Skin of body (tissue), 2 donors: ENCODE data around the gene TMEM119. TPM values are rescaled to one million over a fixed set of nuclear protein-coding genes. Genes with fewer than 3 reads are reported as not detected.
A peak's percentile ranks its signal among the peaks of the same experiment; 100 is the strongest.
"Not testable (repeated sequence)": the region's sequence is repeated elsewhere in the genome, so short reads cannot be mapped to it uniquely, and the experiment has no call there.

Experiments
- DNase-seq: peaks from one replicate; lab custom pipeline; 2025; lab: John Stamatoyannopoulos, UW
- total RNA-seq: library from RNA; depleted of rRNA; stranded (reverse); fragments of >200 nt; gene quantifications from one replicate; pipeline ENCODE4 v1.2.3, GENCODE V29; 2014

TMEM119 gene
- total RNA-seq, 1 donor from 2014 or later, result 61.1 TPM

- no peak for DNase-seq
These were observed 30.2 kb downstream of the TMEM119 start for GRCh38 chr12:108567406-108568337.

- no peak for DNase-seq
These were observed 31.4 kb downstream of the TMEM119 start for GRCh38 chr12:108566452-108566851.

GRCh38 chr12:108565976-108566375 lies 31.9 kb downstream of the TMEM119 start:
- no peak for DNase-seq

GRCh38 chr12:108565146-108565545 lies 32.7 kb downstream of the TMEM119 start:
- no peak for DNase-seq

- no peak for DNase-seq
These were observed 33.2 kb downstream of the TMEM119 start for GRCh38 chr12:108564724-108565123.

- DNase-seq, result no peak
These were observed 34.1 kb downstream of the TMEM119 start for GRCh38 chr12:108563804-108564151.

GRCh38 chr12:108563136-108563803 lies 34.6 kb downstream of the TMEM119 start:
- peak; percentile 79 for DNase-seq

GRCh38 chr12:108562348-108563135 lies 35.3 kb downstream of the TMEM119 start, which contains the start of gene ISCU:
Gene ISCU (plus strand): TSS chr12:108562596. CDS start chr12:108562623, 27 bp downstream.
- DNase-seq, result peak; percentile 99

GRCh38 chr12:108561852-108562347 lies 36.0 kb downstream of the TMEM119 start:
- peak; percentile 80 for DNase-seq

- DNase-seq, result peak; percentile 97
These were observed 36.8 kb downstream of the TMEM119 start, which contains the start of gene SART3 for GRCh38 chr12:108560752-108561719. Gene SART3 (minus strand): TSS chr12:108561173. CDS start chr12:108561154, 19 bp downstream.

GRCh38 chr12:108560321-108560721 lies 37.6 kb downstream of the TMEM119 start:
- DNase-seq, result no peak

GRCh38 chr12:108559748-108560147 lies 38.1 kb downstream of the TMEM119 start:
- DNase-seq, result no peak

GRCh38 chr12:108559007-108559655 lies 38.8 kb downstream of the TMEM119 start:
- no peak for DNase-seq

- DNase-seq, result not testable (repeated sequence)
These were observed 42.5 kb downstream of the TMEM119 start for GRCh38 chr12:108555383-108555782.

GRCh38 chr12:108553799-108554198 lies 44.1 kb downstream of the TMEM119 start:
- DNase-seq, result no peak

GRCh38 chr12:108551535-108551934 lies 46.3 kb downstream of the TMEM119 start:
- no peak for DNase-seq

GRCh38 chr12:108548954-108549521 lies 48.8 kb downstream of the TMEM119 start:
- no peak for DNase-seq

GRCh38 chr12:108547686-108548085 lies 50.2 kb downstream of the TMEM119 start:
- DNase-seq, result no peak

GRCh38 chr12:108543652-108544051 lies 54.2 kb downstream of the TMEM119 start:
- DNase-seq, result peak; percentile 69
